SK-N-SH (cell line): ENCODE results near the gene PTPN18. TPM values are rescaled to one million over a fixed set of nuclear protein-coding genes. Genes with fewer than 3 reads are reported as not detected.

Source experiments
- CTCF ChIA-PET: fragments of 300-600, 350-600 bp; formaldehyde crosslinking; extraction: SDS; loops from one replicate; lab custom pipeline; 2021; lab: Yijun Ruan, JAX
- POLR2A ChIA-PET: fragments of 350-600 bp; sonication (Branson Sonifier 250); formaldehyde crosslinking; extraction: SDS; loops from one replicate; lab custom pipeline; 2020; ENCODE audit warnings: antibody characterized with exemption, inconsistent platforms; lab: Yijun Ruan, JAX
- DNase-seq: peaks from one replicate; pipeline ENCODE4 v3.0.0; 2012
- H2AFZ ChIP-seq: fragments of 200-600 bp; sonication (generic); 2 replicates; pipeline ENCODE4 v1.8.1; 2016; ENCODE audit warnings: antibody characterized with exemption, mild to moderate bottlenecking, low read depth
- H3F3A ChIP-seq: fragments of 200-600 bp; sonication (generic); replicated peaks from 2 replicates; pipeline ENCODE3; 2016; ENCODE audit warnings: antibody characterized with exemption, mild to moderate bottlenecking; ENCODE audit not compliant: insufficient read depth
- H3K27ac ChIP-seq, 2 experiments: fragments of 200-500 bp in 1 of 2; fragments of 200-600 bp in 1 of 2; sonication (Bioruptor generic) in 1 of 2; sonication (generic), shearing (Covaris generic) in 1 of 2; 2 replicates each; pipeline versions ENCODE4 v1.5.1 to v1.6.1; 2014 to 2016; ENCODE audit warnings: low read depth in 2 of 2, inconsistent platforms in 1 of 2, low read length in 1 of 2, mild to moderate bottlenecking in 1 of 2, mixed read lengths in 1 of 2
- H3K27me3 ChIP-seq: fragments of 200-600 bp; sonication (generic), shearing (Covaris generic); 2 replicates; pipeline ENCODE4 v1.6.1; 2016; ENCODE audit warnings: mixed run types; ENCODE audit not compliant: insufficient read depth
- H3K36me3 ChIP-seq, 2 experiments: fragments of 200-500 bp in 1 of 2; fragments of 200-600 bp in 1 of 2; sonication (Bioruptor generic) in 1 of 2; sonication (generic) in 1 of 2; replicated peaks in 1 of 2; 2 replicates each; pipeline versions ENCODE3 to v1.5.1; 2014 to 2016; ENCODE audit warnings: low read length in 1 of 2, mild to moderate bottlenecking in 1 of 2; ENCODE audit not compliant: insufficient read depth in 2 of 2, control insufficient read depth in 1 of 2
- H3K4me1 ChIP-seq, 2 experiments: fragments of 200-500 bp in 1 of 2; fragments of 200-600 bp in 1 of 2; sonication (Bioruptor generic) in 1 of 2; sonication (generic), shearing (Covaris generic) in 1 of 2; 2 replicates each; pipeline versions ENCODE4 v1.5.1 to v1.6.1; 2014 to 2016; ENCODE audit warnings: low read depth in 1 of 2, low read length in 1 of 2, mixed run types in 1 of 2; ENCODE audit not compliant: insufficient read depth in 2 of 2, control insufficient read depth in 1 of 2
- H3K4me2 ChIP-seq: fragments of 200-600 bp; sonication (generic), shearing (Covaris generic); 2 replicates; pipeline ENCODE4 v1.6.1; 2017; ENCODE audit warnings: mixed run types
- H3K4me3 ChIP-seq, 2 experiments: fragments of 200-500 bp in 1 of 2; fragments of 200-600 bp in 1 of 2; sonication (Bioruptor generic) in 1 of 2; sonication (generic), shearing (Covaris generic) in 1 of 2; 2 replicates each; pipeline versions ENCODE4 v1.5.1 to v1.8.1; 2014 to 2016; ENCODE audit warnings: low read depth in 2 of 2, inconsistent platforms in 1 of 2, low read length in 1 of 2, mild to moderate bottlenecking in 1 of 2, mixed read lengths in 1 of 2, moderate library complexity in 1 of 2
- H3K79me2 ChIP-seq: fragments of 200-600 bp; sonication (generic); 2 replicates; pipeline ENCODE4 v1.8.1; 2017; ENCODE audit warnings: mild to moderate bottlenecking; ENCODE audit not compliant: insufficient read depth
- H3K9ac ChIP-seq: fragments of 200-600 bp; sonication (generic); 2 replicates; pipeline ENCODE4 v1.6.1; 2017; ENCODE audit warnings: mixed run types
- H3K9me2 ChIP-seq: fragments of 200-600 bp; sonication (generic); 2 replicates; pipeline ENCODE4 v1.6.1; 2017; ENCODE audit warnings: mixed run types
- H3K9me3 ChIP-seq: fragments of 200-600 bp; sonication (generic); 2 replicates; pipeline ENCODE4 v1.6.1; 2017; ENCODE audit warnings: mixed run types, mild to moderate bottlenecking, moderate library complexity
- H4K20me1 ChIP-seq: fragments of 200-600 bp; sonication (generic); 2 replicates; pipeline ENCODE4 v1.6.1; 2017; ENCODE audit warnings: mild to moderate bottlenecking, mixed run types; ENCODE audit not compliant: insufficient read depth
- ELF1 ChIP-seq: IDR thresholded peaks from 2 replicates; pipeline ENCODE4 v1.4.0; 2012
- EP300 ChIP-seq, 2 experiments: IDR thresholded peaks; 2 replicates each; pipeline versions ENCODE4 v1.4.0 to v1.6.1; 2012; ENCODE audit warnings: borderline replicate concordance in 1 of 2, low read depth in 1 of 2, low read length in 1 of 2
- FOSL2 ChIP-seq: IDR thresholded peaks from 2 replicates; pipeline ENCODE4 v1.4.0; 2012; ENCODE audit warnings: low read depth, mild to moderate bottlenecking, moderate library complexity, borderline replicate concordance
- FOXJ3 ChIP-seq: sonication (generic); formaldehyde crosslinking; IDR thresholded peaks from 2 replicates; pipeline ENCODE4 v1.5.1; 2020; ENCODE audit warnings: mild to moderate bottlenecking, missing genetic modification reagents
- FOXM1 ChIP-seq: IDR thresholded peaks from 2 replicates; pipeline ENCODE4 v1.4.0; 2012; ENCODE audit warnings: low read depth, mild to moderate bottlenecking
- GATA2 ChIP-seq: sonication (generic); formaldehyde crosslinking; IDR thresholded peaks from 2 replicates; pipeline ENCODE4 v1.5.0; 2020; ENCODE audit warnings: mild to moderate bottlenecking, missing genetic modification reagents
- MEF2A ChIP-seq: IDR thresholded peaks from 2 replicates; pipeline ENCODE4 v1.4.0; 2012; ENCODE audit warnings: low read depth, borderline replicate concordance
- MXI1 ChIP-seq: IDR thresholded peaks from 2 replicates; pipeline ENCODE4 v1.6.1; 2012; ENCODE audit warnings: mild to moderate bottlenecking, low read depth, low read length, improper control_type of control experiment
- NFIC ChIP-seq: IDR thresholded peaks from 2 replicates; pipeline ENCODE4 v1.4.0; 2012; ENCODE audit warnings: borderline replicate concordance
- POLR2AphosphoS5 ChIP-seq: IDR thresholded peaks from 2 replicates; pipeline ENCODE4 v1.6.1; 2012; ENCODE audit warnings: low read depth, low read length
- RAD21 ChIP-seq: IDR thresholded peaks from 2 replicates; pipeline ENCODE4 v1.6.1; 2012; ENCODE audit warnings: mild to moderate bottlenecking, low read length
- RCOR1 ChIP-seq: fragments of 150-350 bp; IDR thresholded peaks from 2 replicates; pipeline ENCODE4 v1.6.1; 2017; ENCODE audit warnings: antibody characterized with exemption, low read length
- RFX5 ChIP-seq: IDR thresholded peaks from 2 replicates; pipeline ENCODE4 v1.6.1; 2012; ENCODE audit warnings: mild to moderate bottlenecking, improper control_type of control experiment, low read length
- RXRA ChIP-seq: IDR thresholded peaks from 2 replicates; pipeline ENCODE4 v1.4.0; 2012; ENCODE audit warnings: low read depth, mild to moderate bottlenecking, borderline replicate concordance
- SIN3A ChIP-seq: IDR thresholded peaks from 2 replicates; pipeline ENCODE4 v1.6.1; 2012; ENCODE audit warnings: low read depth, mild to moderate bottlenecking, low read length, moderate library complexity, borderline replicate concordance
- TAF1 ChIP-seq: IDR thresholded peaks from 2 replicates; pipeline ENCODE4 v1.6.1; 2012; ENCODE audit warnings: low read depth, mild to moderate bottlenecking, low read length, moderate library complexity, borderline replicate concordance
- TCF12 ChIP-seq: IDR thresholded peaks from 2 replicates; pipeline ENCODE4 v1.4.0; 2012
- WGBS: methylation state at CpG from one replicate; pipeline ENCODE4 v1.1.6; 2017; ENCODE audit warnings: low lambda C conversion rate; 5-methylcytosine and 5-hydroxymethylcytosine counted together
- polyA plus RNA-seq, 3 experiments: library from polyadenylated mRNA; depleted of rRNA; stranded (reverse); fragments of >200 nt; gene quantifications; 2 replicates each; pipeline ENCODE4 v1.2.3, GENCODE V29; 2012
- TF ChIP-seq, protein P1 (sequence below): fragments of 200-600 bp; sonication (generic); IDR thresholded peaks from 2 replicates; pipeline ENCODE4 v1.6.1; 2017; ENCODE audit warnings: antibody characterized with exemption, mild to moderate bottlenecking, moderate library complexity
- TF ChIP-seq, protein P2 (sequence below): fragments of 150-350 bp; IDR thresholded peaks from 2 replicates; pipeline ENCODE4 v1.6.1; 2016; ENCODE audit warnings: mild to moderate bottlenecking, low read depth, low read length
- TF ChIP-seq, protein P3 (sequence below): IDR thresholded peaks from 2 replicates; pipeline ENCODE4; 2012

Gene PTPN18
- polyA plus RNA-seq, 1 of the 3 experiments (the other 2 are of a cell fraction): 30.4 TPM

DNA sequence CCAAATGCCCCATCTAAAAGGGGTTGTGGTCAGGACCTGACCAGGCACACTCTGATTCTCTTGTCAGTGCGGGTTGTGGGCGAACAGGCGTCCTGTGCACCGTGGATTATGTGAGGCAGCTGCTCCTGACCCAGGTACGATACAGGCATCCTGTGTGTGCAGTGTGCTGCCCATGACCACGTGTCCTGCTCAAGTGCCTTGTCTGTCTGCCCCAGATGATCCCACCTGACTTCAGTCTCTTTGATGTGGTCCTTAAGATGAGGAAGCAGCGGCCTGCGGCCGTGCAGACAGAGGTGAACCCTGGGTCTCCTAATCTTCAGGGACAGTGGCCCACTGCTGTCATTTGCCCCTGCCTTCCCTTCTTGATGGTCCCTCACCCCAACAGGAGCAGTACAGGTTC, 14.6 kb downstream of the PTPN18 start:
- ChIA-PET POLR2A (no interaction called here), CTCF (interaction anchor here (2.9 kb wide), 1 partner anchor 15 kb away, joined by 10 read pairs; the partner anchor contains the start of gene PTPN18)
- no peak overlapping the region; the same call in 1 of the 2 replicates for H3K4me2 ChIP-seq
- no peaks in the 10 kb centered on the region for H3K27me3 ChIP-seq
- 100% methylated on average over 4 of the region's 9 CpGs for WGBS
- H3K9ac ChIP-seq: no peak overlapping the region
- no peaks in the 10 kb centered on the region for H4K20me1 ChIP-seq
- peaks cover 0 to 3% of the 10 kb centered on the region in 2 experiments for H3K36me3 ChIP-seq
- H2AFZ ChIP-seq: no peak overlapping the region
- H3K4me1 ChIP-seq: peaks cover 0 to 18% of the 10 kb centered on the region in 2 experiments; a peak in 1 of 4 replicates
- peaks cover 32% of the 10 kb centered on the region for H3K79me2 ChIP-seq
- no peak for DNase-seq
- H3K4me3 ChIP-seq: no peak overlapping the region
- H3F3A ChIP-seq: peaks cover 3% of the 10 kb centered on the region
- no peaks in the 10 kb centered on the region for H3K9me3 ChIP-seq
- no peak overlapping the region for H3K27ac ChIP-seq
- no peaks in the 10 kb centered on the region for H3K9me2 ChIP-seq
- TF ChIP-seq, protein P1, sequence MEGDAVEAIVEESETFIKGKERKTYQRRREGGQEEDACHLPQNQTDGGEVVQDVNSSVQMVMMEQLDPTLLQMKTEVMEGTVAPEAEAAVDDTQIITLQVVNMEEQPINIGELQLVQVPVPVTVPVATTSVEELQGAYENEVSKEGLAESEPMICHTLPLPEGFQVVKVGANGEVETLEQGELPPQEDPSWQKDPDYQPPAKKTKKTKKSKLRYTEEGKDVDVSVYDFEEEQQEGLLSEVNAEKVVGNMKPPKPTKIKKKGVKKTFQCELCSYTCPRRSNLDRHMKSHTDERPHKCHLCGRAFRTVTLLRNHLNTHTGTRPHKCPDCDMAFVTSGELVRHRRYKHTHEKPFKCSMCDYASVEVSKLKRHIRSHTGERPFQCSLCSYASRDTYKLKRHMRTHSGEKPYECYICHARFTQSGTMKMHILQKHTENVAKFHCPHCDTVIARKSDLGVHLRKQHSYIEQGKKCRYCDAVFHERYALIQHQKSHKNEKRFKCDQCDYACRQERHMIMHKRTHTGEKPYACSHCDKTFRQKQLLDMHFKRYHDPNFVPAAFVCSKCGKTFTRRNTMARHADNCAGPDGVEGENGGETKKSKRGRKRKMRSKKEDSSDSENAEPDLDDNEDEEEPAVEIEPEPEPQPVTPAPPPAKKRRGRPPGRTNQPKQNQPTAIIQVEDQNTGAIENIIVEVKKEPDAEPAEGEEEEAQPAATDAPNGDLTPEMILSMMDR: no peak
- TF ChIP-seq MXI1: no peak
- TF ChIP-seq POLR2AphosphoS5: no peak
- TF ChIP-seq RAD21: no peak
- TF ChIP-seq ELF1: no peak
- no peak for TF ChIP-seq FOSL2
- no peak for TF ChIP-seq MEF2A
- no peak for TF ChIP-seq FOXM1
- TF ChIP-seq, protein P2, sequence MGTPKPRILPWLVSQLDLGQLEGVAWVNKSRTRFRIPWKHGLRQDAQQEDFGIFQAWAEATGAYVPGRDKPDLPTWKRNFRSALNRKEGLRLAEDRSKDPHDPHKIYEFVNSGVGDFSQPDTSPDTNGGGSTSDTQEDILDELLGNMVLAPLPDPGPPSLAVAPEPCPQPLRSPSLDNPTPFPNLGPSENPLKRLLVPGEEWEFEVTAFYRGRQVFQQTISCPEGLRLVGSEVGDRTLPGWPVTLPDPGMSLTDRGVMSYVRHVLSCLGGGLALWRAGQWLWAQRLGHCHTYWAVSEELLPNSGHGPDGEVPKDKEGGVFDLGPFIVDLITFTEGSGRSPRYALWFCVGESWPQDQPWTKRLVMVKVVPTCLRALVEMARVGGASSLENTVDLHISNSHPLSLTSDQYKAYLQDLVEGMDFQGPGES: no peak
- TF ChIP-seq RCOR1: no peak
- TF ChIP-seq, protein P3, sequence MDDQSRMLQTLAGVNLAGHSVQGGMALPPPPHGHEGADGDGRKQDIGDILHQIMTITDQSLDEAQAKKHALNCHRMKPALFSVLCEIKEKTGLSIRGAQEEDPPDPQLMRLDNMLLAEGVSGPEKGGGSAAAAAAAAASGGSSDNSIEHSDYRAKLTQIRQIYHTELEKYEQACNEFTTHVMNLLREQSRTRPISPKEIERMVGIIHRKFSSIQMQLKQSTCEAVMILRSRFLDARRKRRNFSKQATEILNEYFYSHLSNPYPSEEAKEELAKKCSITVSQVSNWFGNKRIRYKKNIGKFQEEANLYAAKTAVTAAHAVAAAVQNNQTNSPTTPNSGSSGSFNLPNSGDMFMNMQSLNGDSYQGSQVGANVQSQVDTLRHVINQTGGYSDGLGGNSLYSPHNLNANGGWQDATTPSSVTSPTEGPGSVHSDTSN: no peak
- no peak for TF ChIP-seq FOXJ3 (CRISPR knock-in tag)
- TF ChIP-seq NFIC: no peak
- no peak for TF ChIP-seq GATA2
- no peak for TF ChIP-seq EP300 (IDR thresholded peaks at IDR 0.05; ENCODE audit: borderline replicate concordance in 1 of 2, low read depth in 1 of 2, low read length in 1 of 2)
- no peak for TF ChIP-seq SIN3A
- no peak for TF ChIP-seq RFX5
- no peak for TF ChIP-seq TCF12
- TF ChIP-seq TAF1: no peak
- TF ChIP-seq RXRA: no peak
